ENCODE results near the gene PSTPIP1. TPM values are rescaled to one million over a fixed set of nuclear protein-coding genes. Genes with fewer than 3 reads are reported as not detected.

Gene PSTPIP1
- total and polyA plus RNA-seq, 2 experiments from 2014 or later: 0.80 to 3.7 TPM

GRCh38 chr15:77028451-77029165 lies 33.7 kb downstream of the PSTPIP1 start (continued):
- no peak for TF ChIP-seq NANOG (IDR thresholded peaks at IDR 0.05; ENCODE audit: borderline replicate concordance)
- TF ChIP-seq ETS1 (IDR thresholded peaks at IDR 0.05): no peak
- no peak for TF ChIP-seq REST (IDR thresholded peaks at IDR 0.05; ENCODE audit: unreplicated experiment)

GRCh38 chr15:77029166-77030047 lies 34.5 kb downstream of the PSTPIP1 start:
- DNase-seq (ENCODE audit: low spot score): no peak
- H3K36me3 ChIP-seq (ENCODE audit: insufficient read depth): no peaks in the 10 kb centered on the region
- no peak overlapping the region for H3K27ac ChIP-seq (ENCODE audit: low read depth)
- H3K4me3 ChIP-seq: no peak overlapping the region
- H3K9me2 ChIP-seq (ENCODE audit: insufficient read depth): no peaks in the 10 kb centered on the region
- Mint-ChIP-seq H3K36me3 (ENCODE audit: low read depth) (no peaks in the 10 kb centered on the region), H3K4me3 (no peak overlapping the region), H3K27me3 (ENCODE audit: insufficient read depth, low read depth, poor library complexity) (peaks cover 32% of the 10 kb centered on the region), H3K4me1 (peaks cover 12% of the 10 kb centered on the region), H3K27ac (no peak overlapping the region), H3K9me3 (no peaks in the 10 kb centered on the region)
- no peak overlapping the region for H3K4me2 ChIP-seq
- H4K20me1 ChIP-seq (replicated peaks; ENCODE audit: insufficient read depth): no peaks in the 10 kb centered on the region
- no peaks in the 10 kb centered on the region for H3K79me2 ChIP-seq (replicated peaks; ENCODE audit: insufficient read depth)
- ATAC-seq: no peak
- no peaks in the 10 kb centered on the region for H3F3A ChIP-seq (replicated peaks; ENCODE audit: low read depth)
- no peak overlapping the region for H2AFZ ChIP-seq
- no peaks in the 10 kb centered on the region; the same call in 1 of the 2 replicates for H3K4me1 ChIP-seq (ENCODE audit: insufficient read depth)
- H3K27me3 ChIP-seq (ENCODE audit: insufficient read depth): 0 out of 2 replicates have a peak, but pooled peaks cover 4% of the 10 kb centered on the region
- TF ChIP-seq NANOG (IDR thresholded peaks at IDR 0.05; ENCODE audit: borderline replicate concordance): no peak
- no peak for TF ChIP-seq POLR2AphosphoS5 (IDR thresholded peaks at IDR 0.05; ENCODE audit: low read depth)
- TF ChIP-seq REST (IDR thresholded peaks at IDR 0.05; ENCODE audit: unreplicated experiment): no peak
- no peak for TF ChIP-seq CTCF (conservative IDR thresholded peaks at IDR 0.05; ENCODE audit: low read depth in 2 of 2)
- no peak for TF ChIP-seq STAT1 (IDR thresholded peaks at IDR 0.05; ENCODE audit: unreplicated experiment)
- TF ChIP-seq ZNF114 (CRISPR knock-in tag; IDR thresholded peaks at IDR 0.05): no peak
- no peak for TF ChIP-seq ZNF331 (CRISPR knock-in tag; IDR thresholded peaks at IDR 0.05; ENCODE audit: low read depth)
- TF ChIP-seq EZH2phosphoT487 (IDR thresholded peaks at IDR 0.05; ENCODE audit: unreplicated experiment): no peak
- no peak for TF ChIP-seq EZH2 (IDR thresholded peaks at IDR 0.05; ENCODE audit: low read depth, unreplicated experiment)
- TF ChIP-seq JUNB (IDR thresholded peaks at IDR 0.05; ENCODE audit: unreplicated experiment): no peak
- TF ChIP-seq CREB1 (CRISPR knock-in tag; IDR thresholded peaks at IDR 0.05; ENCODE audit: low read depth): no peak
